Measurements from ENCODE around the gene AQP10.
"Not testable (repeated sequence)": the region's sequence is repeated elsewhere in the genome, so short reads cannot be mapped to it uniquely, and the experiment has no call there.

AQP10 gene

DNA sequence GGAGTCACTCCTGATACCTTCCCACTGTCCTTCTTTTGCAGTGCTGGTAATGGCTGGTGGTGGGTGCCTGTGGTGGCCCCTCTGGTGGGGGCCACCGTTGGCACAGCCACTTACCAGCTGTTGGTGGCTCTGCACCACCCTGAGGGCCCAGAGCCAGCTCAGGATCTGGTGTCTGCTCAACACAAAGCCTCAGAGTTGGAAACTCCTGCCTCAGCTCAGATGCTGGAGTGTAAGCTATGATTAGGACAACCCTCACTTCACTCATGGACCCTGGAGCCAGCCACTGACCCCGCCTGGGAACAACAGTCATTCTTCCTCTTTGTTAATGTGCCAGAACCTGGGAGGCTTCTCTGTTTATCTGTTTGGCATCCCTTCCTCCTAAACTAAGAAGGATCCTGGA lies 3.3 kb downstream of the AQP10 start:
- DNase-seq (ENCODE audit: low read depth, low spot score): no peak

DNA sequence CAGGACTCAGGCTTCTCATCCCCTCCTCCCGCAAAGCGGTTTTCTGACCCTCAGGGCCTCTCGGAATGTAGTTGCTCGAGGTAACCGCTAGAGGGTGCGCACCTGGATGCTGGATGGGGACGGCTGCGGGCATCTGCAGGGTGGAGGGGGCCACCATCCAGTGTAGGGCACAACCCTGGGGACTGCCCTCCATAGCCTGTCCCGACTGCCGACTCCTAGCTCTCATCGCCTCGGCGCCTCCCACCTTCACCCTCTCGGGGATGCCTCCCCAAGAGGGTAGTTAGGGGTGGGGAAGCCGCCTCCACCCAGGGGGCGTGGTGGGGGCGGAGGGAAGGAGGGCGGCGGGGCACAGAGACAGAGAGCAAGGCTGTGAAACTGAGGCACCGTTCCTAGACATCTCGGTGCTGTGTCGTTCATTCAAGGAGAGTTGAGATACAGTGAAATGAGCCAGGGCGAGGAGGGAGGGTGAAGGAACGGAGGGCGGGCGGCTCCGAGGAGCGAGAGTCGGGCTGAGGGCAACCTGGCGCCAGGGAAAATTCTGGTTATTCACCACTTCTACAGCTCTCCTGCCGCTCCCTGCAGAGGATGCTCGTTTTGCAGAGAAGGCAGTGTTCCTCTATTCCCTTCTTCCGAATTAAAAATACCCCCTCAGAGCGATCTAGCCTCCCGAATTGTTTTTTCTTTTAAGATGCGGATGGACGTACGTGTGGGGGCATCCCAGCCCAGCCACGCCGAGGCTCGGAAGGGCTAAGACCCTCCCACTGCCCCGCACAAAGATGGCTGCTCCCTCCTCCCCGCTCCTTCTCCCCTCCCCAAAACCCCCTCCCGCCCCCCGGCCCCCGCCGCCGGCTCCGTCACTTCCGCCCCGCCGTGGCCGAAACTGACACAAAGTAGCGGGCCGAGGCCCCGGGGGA lies 4.0 kb downstream of the AQP10 start, which contains the start of gene ATP8B2:
TSS of gene ATP8B2 (plus strand) at position 857 of the 914 bp plus-strand sequence. CDS start 2,617 bp downstream, outside the sequence.
- no peak for DNase-seq (ENCODE audit: low read depth, low spot score)

GRCh38 chr1:154325583-154326545 lies 5.0 kb downstream of the AQP10 start:
- DNase-seq (ENCODE audit: low read depth, low spot score): peak; percentile 57

DNA sequence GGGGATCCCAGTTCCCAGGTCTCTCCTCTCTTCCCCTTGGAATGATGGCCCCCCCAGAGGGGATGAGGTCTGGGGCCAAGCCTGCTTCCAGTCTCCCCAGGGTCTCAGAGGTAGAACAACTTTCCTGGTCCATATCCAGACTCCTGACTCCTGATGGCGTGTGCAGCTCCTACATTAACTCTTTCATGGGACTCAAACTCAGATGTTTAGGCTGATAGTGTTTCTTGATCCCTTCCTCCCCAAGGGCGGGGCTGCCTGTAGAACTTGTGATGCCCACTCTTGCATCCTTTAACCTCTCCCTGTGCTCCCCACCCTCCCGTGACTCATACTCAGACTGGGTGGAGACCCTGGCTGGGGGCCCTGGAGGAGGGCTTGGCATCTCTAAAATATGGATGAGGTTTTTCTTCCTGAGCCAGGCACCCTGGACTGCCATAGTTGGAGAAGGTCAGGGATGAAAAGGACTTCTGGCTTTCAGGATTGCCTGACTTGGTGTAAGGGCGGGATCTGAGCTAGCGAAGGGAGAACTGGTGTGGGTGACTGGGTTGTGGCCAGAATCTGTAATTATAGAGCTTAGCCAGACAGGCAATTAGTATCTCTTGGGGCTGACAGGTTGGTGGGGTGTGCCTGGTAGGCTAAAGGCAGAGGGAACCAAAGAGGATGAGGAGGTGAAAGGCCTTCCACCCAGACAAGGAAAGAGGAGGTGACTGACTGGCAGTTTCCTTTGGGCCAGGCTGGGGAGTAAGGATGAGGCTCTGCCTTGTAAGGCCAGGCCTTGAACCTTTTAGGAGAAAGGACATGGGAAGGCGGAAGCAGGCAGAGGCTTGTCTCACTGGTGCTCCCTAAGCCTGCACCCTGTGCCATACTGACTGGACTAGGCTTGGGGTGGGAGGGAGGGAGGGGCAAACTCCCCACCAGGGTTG lies 5.9 kb downstream of the AQP10 start:
- DNase-seq (ENCODE audit: low read depth, low spot score): no peak

DNA sequence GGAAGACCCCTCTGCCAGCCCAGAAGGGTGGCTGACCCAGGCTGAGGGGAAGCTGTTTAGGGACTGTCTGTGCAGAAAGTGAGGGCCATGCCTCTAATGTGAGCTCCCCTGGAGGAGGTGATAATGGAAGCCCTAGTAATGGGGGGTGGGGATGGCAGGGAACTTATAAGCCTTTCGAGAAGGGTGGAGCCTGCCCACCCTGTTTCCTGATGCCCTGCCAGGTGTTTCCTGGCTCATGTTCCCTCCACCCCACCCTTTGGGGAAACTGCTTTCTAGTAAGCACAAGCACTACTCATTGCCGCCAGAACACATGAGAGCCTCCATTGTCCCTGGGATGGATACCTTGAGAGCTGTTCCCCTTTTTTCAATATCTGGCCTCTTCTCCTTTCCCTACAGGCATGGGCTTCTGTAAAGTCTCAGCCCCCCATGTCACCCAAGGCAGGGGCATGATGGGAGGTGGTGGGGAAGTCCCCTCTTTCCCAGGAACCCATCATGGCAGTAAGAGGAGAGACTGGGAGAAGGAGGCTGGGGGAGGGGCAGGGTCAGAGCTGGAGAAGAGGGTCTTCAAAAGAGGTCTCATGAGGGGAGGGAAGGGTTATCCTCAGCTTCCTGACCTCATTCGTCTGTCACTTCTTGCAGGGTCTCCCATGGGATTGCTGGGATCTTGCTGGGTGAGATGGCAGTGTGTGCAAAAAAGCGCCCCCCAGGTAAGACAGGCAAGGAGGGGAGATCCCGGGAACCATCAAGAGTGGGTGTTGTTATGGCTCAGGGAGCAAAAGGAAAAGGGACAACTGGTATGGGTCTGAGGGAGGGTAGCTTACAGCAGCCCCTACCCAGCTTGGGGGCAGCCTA lies 6.8 kb downstream of the AQP10 start:
- DNase-seq (ENCODE audit: low read depth, low spot score): no peak

DNA sequence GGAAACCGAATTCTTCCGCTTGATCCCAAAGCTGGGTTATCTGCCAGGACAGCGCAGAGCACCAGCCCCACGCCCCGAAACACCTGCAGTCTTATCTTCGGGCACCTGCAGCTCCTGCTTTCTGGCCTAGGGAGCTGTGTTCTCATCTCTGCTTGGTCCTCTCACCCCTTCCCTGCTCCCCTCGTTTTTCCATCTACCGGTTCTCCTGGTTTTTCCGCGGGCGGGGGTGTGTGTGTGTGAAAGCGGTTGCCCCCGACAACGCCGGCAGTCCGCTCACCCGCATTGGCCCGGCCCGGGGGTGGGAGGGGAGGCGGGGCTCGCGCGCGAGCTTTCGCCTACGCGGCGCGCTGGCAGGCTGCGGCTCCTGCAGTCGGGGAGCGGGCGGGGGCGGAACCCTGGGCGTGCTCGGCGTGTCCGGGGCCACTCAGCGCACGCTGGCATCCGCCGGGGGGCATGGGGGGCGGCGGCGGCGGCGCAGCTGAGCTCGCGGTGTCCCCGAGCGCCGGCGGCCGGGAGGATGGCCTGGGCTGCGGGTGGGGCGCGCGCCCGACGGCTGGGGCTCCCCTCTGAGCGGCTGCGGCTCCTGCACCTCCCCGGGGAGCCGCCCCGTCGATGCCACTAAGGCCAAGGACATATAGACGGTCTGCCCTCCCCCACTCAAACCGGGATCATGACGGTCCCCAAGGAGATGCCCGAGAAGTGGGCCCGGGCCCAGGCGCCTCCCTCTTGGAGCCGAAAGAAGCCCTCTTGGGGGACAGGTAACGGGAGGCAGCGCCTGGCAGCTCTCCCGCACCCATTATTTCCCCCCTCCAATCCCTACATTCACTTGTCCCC lies 7.6 kb downstream of the AQP10 start:
- DNase-seq (ENCODE audit: low read depth, low spot score): no peak

- peak; percentile 59 for DNase-seq (ENCODE audit: low read depth, low spot score)
Observed at GRCh38 chr1:154329152-154329521, 8.2 kb downstream of the AQP10 start.

- DNase-seq (ENCODE audit: low read depth, low spot score): no peak
Observed at GRCh38 chr1:154329551-154330131, 8.7 kb downstream of the AQP10 start.

GRCh38 chr1:154330669-154331068 lies 9.8 kb downstream of the AQP10 start:
- no peak for DNase-seq (ENCODE audit: low read depth, low spot score)

- no peak for DNase-seq (ENCODE audit: low read depth, low spot score)
Observed at GRCh38 chr1:154334079-154335024, 13.5 kb downstream of the AQP10 start.

DNA sequence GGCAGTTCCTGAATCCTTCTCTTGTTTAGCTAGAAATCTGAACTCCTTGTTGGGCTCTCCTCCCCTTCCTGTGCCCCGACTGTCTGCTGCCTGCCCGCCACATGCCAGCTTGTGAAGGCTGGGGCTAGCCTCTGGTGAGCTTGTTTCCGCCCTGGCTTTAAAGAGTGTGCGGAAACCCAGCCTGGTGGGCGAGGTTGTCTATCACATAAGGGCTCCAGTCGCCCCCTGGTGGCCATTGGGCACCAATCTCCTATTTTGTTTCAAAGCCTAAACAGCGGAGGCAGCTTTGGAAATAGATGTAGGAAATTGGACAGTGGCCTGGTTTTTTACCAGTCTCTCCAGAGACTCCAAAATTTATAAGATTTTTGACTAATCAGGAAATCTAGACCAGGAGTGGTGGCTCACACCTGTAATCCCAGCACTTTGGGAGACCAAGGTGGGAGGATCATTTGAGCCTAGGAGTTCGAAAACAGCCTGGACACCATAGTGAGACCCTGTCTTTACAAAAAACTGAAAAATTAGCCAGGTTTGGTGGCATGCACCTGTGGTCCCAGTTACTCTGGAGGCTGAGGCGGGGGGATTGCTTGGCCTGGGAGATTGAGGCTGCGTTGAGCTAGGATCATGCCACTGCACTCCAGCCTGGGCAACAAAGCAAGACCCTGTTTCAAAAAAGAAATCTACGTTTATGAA lies 14.3 kb downstream of the AQP10 start:
- DNase-seq (ENCODE audit: low read depth, low spot score): peak; percentile 77

DNA sequence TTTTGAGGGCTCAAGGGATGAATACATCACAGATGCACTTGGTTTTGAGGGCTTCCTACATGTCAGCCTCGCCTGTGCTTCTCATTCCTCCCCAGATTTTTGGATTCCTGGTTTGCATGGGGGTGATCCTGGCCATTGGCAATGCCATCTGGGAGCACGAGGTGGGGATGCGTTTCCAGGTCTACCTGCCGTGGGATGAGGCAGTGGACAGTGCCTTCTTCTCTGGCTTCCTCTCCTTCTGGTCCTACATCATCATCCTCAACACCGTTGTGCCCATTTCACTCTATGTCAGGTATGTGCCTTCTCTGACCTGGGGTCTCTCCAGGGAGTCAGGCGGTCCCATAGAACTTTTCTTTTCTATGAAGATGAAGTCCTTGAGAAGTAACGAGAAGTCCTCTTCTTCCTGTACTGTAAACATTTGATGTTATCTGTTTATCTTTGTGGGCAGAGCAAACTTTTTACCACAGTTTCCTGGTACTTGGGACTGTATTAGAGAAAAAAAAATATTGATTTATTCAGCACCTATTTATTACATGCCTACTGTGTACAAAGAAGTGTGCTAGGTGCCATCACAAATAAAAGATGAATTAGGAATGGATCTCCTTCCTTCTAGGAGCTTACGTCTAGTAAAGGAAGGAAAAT lies 16.5 kb downstream of the AQP10 start:
- DNase-seq (ENCODE audit: low read depth, low spot score): no peak

DNA sequence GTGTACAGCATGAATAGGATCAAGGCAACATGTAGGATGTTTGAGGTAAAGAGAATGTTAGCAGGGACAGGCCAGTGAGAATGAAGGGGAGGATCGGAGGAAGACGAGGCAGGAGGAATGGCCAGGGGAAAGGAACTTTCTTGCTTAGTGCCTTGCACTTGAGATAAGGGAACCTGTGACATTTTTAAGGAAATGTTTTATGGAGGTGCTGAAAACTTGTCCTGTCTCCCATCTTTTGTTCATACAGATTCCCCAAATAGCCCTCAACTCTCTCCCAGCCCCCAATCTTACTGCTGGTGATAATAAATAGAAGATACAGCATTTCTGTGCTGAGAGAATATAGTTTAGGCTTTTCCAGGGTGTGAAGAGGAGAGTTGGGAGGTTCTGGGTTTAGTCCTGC lies 18.0 kb downstream of the AQP10 start:
- DNase-seq (ENCODE audit: low read depth, low spot score): no peak

DNA sequence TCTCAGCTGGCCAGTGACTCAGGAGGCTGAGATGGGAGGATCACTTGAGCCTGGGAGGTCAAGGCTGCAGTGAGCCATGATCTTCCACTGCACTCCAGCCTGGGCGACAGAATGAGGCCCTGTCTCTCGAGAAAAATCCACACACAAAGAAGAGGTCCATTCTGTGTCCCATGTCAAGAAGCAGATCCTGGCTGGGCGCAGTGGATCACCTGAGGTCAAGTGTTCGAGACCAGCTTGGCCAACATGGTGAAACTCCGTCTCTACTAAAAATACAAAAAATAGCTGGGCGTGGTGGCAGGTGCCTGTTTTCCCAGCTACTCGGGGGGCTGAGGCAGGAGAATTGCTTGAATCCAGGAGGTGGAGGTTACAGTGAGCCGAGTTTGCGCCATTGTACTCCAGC lies 20.5 kb downstream of the AQP10 start:
- DNase-seq (ENCODE audit: low read depth, low spot score): not testable (repeated sequence)

DNA sequence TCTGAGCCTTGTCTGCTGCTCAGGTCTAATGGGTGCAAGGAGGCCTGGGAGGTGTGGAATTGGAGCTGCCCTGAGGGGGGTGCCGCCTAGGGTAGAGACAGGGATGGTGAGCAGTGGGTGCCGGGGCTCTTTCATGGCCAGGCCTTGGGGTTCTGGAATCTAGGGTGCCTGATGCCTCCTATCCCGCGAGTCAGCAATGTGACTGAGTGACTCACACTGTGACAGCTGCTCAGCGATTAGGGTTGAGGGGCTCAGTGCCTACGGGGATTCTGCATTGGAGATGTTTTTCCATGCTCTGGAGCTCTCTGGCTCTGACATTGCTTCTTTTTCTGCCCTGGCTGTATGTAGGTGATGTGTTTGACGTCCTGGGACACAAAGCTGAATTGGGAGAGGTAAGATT lies 21.2 kb downstream of the AQP10 start:
- DNase-seq (ENCODE audit: low read depth, low spot score): no peak

DNA sequence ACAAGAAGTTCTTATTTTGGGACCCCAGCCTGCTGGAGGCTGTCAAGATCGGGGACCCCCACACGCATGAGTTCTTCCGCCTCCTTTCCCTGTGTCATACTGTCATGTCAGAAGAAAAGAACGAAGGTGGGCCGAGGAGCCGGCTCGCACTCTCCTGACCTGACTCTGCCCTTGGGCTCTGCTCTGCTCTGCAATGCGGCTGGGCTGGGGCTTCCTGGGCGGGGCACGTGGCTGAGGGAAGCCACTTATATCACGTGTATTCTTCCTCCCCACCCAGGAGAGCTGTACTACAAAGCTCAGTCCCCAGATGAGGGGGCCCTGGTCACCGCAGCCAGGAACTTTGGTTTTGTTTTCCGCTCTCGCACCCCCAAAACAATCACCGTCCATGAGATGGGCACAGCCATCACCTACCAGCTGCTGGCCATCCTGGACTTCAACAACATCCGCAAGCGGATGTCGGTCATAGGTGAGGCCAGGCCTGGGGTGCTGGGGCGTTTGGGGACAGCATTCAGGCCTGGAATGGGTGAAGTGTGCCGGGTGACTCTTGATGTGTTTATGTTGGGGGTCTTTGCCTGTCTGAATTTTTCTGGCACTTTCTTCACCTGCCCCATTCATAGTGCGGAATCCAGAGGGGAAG lies 22.1 kb downstream of the AQP10 start:
- no peak for DNase-seq (ENCODE audit: low read depth, low spot score)

Measured in smooth muscle cell of the brain vasculature (primary cell).